ENCODE data around the gene ADGRV1.

DNA sequence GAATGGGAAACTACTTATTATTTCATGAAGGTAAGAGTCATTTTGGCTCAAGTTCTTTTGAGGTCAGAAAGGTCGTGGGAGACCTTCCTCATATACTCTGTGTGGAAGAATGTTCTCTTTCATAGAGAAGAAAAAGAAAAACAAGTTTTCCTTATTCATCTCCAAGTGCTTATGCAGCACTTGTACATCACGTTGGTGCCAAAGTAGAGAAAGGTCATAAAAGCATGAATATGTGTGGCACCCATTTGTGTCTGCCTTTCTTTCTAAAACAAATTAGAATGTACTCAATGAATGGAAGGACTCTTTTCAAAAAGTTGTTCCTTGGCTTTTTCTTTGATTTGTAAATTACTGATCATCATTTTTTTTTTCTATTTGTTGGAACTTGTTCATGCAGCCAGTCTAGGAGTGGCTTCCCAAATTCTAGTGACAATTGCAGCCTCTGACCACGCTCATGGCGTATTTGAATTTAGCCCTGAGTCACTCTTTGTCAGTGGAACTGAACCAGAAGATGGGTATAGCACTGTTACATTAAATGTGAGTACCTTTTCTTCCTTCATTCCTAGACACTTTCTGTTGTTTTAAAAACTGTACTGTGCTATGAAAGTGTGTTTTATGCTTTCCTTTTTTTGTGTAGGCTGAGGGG is 122.4 kb downstream of the ADGRV1 start:
- TF ChIP-seq, protein P1, sequence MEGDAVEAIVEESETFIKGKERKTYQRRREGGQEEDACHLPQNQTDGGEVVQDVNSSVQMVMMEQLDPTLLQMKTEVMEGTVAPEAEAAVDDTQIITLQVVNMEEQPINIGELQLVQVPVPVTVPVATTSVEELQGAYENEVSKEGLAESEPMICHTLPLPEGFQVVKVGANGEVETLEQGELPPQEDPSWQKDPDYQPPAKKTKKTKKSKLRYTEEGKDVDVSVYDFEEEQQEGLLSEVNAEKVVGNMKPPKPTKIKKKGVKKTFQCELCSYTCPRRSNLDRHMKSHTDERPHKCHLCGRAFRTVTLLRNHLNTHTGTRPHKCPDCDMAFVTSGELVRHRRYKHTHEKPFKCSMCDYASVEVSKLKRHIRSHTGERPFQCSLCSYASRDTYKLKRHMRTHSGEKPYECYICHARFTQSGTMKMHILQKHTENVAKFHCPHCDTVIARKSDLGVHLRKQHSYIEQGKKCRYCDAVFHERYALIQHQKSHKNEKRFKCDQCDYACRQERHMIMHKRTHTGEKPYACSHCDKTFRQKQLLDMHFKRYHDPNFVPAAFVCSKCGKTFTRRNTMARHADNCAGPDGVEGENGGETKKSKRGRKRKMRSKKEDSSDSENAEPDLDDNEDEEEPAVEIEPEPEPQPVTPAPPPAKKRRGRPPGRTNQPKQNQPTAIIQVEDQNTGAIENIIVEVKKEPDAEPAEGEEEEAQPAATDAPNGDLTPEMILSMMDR (IDR thresholded peaks at IDR 0.05; ENCODE audit: borderline replicate concordance, extremely low read depth, low read length, poor library complexity, severe bottlenecking) = no peak
- TF ChIP-seq EZH2 (IDR thresholded peaks at IDR 0.05; ENCODE audit: borderline replicate concordance, low read depth, low read length, severe bottlenecking) = no peak

Measured in DND-41 (cell line).